Suprapubic skin (tissue), 4 donors: Measurements from ENCODE around the gene AMMECR1L. TPM values are rescaled to one million over a fixed set of nuclear protein-coding genes. Genes with fewer than 3 reads are reported as not detected.
"Not testable (repeated sequence)": the region's sequence is repeated elsewhere in the genome, so short reads cannot be mapped to it uniquely, and the experiment has no call there.

Experiments used
- DNase-seq, 2 donors: peaks; one replicate each; pipeline ENCODE4 v3.0.0-alpha.2; 2019; ENCODE audit warnings: low spot score in 2 of 2
- H3K27ac ChIP-seq: fragments of 200-600 bp; sonication (generic); one replicate; pipeline ENCODE4 v1.5.1; 2019
- H3K27me3 ChIP-seq: fragments of 200-600 bp; sonication (generic); one replicate; pipeline ENCODE4 v1.5.1; 2019
- H3K36me3 ChIP-seq: fragments of 200-600 bp; sonication (generic); one replicate; pipeline ENCODE4 v1.5.1; 2019
- H3K4me1 ChIP-seq: fragments of 200-600 bp; sonication (generic); one replicate; pipeline ENCODE4 v1.5.1; 2019
- H3K4me3 ChIP-seq: fragments of 200-600 bp; sonication (generic); one replicate; pipeline ENCODE4 v1.5.1; 2019; ENCODE audit warnings: mild to moderate bottlenecking
- H3K9me3 ChIP-seq: fragments of 200-600 bp; sonication (generic); one replicate; pipeline ENCODE4 v1.5.1; 2019
- EP300 ChIP-seq: sonication (generic); formaldehyde crosslinking; IDR thresholded peaks from one replicate; pipeline ENCODE4 v1.6.1; 2017; ENCODE audit warnings: antibody characterized with exemption
- POLR2A ChIP-seq, 2 donors: fragments of 450-650 bp; IDR thresholded peaks; one replicate each; pipeline ENCODE4 v1.6.1; 2017; ENCODE audit warnings: antibody characterized with exemption in 2 of 2, mild to moderate bottlenecking in 2 of 2, moderate library complexity in 2 of 2
- POLR2AphosphoS5 ChIP-seq, 3 donors: sonication (generic); formaldehyde crosslinking; IDR thresholded peaks; one replicate each; pipeline ENCODE4 v1.6.1; 2017; ENCODE audit warnings: antibody characterized with exemption in 3 of 3
- WGBS: methylation state at CpG from one replicate; pipeline ENCODE4 v1.1.5; 2018; 5-methylcytosine and 5-hydroxymethylcytosine counted together
- total RNA-seq, 4 donors: library from RNA; depleted of rRNA; stranded (reverse); fragments of >200 nt; gene quantifications; one replicate each; pipeline ENCODE4 v1.1.0, GENCODE V29; 2016
- TF ChIP-seq, protein P1 (sequence below), 2 donors: fragments of 200-600 bp in 1 of 2; fragments of 450-650 bp in 1 of 2; sonication (generic) in 1 of 2; IDR thresholded peaks; one replicate each; pipeline ENCODE4 v1.5.1; 2016 to 2019; ENCODE audit warnings: antibody characterized with exemption in 2 of 2, mild to moderate bottlenecking in 1 of 2, moderate library complexity in 1 of 2

Gene AMMECR1L
- total RNA-seq, 4 donors from 2014 or later = 13.9 to 18.9 (median 16.1) TPM

DNA sequence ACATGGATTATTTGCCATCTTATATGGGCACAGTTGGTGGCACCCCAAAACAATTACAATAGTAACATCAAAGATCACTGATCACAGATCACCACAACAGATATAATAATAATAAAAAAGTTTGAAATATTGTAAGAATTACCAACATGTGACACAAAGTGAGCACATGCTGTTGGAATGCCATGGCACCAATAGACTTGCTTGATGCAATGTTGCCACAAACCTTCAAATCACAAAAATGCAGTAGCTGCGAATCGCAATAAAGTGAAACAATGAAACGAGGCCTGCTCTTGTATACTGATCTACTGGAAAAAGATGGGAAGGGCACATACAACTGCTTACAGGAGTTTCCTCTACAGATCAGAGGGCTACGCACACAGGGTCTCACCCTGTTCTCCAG is 32.2 kb upstream of the AMMECR1L start:
- Histone ChIP-seq H3K4me3 (no peak overlapping the region), H3K27me3 (no peaks in the 10 kb centered on the region), H3K27ac (no peak overlapping the region), H3K9me3 (no peaks in the 10 kb centered on the region), H3K4me1 (no peaks in the 10 kb centered on the region), H3K36me3 (no peaks in the 10 kb centered on the region)
- WGBS = 88% methylated on average over 4 of the region's 4 CpGs
- no peak for DNase-seq
- no peak for TF ChIP-seq POLR2AphosphoS5 (IDR thresholded peaks at IDR 0.05)
- TF ChIP-seq EP300 = no peak
- TF ChIP-seq, protein P1, sequence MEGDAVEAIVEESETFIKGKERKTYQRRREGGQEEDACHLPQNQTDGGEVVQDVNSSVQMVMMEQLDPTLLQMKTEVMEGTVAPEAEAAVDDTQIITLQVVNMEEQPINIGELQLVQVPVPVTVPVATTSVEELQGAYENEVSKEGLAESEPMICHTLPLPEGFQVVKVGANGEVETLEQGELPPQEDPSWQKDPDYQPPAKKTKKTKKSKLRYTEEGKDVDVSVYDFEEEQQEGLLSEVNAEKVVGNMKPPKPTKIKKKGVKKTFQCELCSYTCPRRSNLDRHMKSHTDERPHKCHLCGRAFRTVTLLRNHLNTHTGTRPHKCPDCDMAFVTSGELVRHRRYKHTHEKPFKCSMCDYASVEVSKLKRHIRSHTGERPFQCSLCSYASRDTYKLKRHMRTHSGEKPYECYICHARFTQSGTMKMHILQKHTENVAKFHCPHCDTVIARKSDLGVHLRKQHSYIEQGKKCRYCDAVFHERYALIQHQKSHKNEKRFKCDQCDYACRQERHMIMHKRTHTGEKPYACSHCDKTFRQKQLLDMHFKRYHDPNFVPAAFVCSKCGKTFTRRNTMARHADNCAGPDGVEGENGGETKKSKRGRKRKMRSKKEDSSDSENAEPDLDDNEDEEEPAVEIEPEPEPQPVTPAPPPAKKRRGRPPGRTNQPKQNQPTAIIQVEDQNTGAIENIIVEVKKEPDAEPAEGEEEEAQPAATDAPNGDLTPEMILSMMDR (IDR thresholded peaks at IDR 0.05) = no peak
- TF ChIP-seq POLR2A (IDR thresholded peaks at IDR 0.05) = no peak

DNA sequence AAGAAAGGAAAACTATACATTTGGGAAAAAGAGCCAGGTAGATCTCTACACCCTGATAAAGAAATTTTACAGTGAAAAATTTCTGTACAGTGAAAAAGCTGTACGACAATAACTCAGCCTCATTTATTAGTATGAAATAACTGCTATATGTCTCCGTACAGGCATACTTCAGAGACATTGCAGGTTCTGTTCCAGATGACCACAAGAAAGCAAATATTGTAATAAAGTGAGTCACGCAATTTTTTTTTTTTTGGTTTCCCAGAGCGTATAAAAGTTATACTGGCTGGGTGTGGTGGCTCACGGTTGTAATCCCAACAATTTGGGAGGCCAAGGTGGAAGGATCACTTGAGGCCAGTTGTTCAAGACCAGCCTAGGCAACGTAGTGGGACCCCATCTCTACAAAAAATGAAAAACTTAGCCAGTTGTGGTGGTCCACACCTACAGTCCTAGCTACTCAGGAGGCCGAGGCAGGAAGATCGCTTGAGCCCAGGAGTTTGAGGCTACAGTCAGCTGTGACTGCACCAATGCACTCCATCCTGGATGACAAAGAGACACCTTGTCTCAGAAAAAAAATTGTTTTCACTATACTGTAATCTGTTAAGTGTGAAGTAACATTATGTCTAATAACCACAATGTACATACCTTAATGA is 28.2 kb upstream of the AMMECR1L start:
- DNase-seq = no peak
- Histone ChIP-seq H3K9me3 (no peaks in the 10 kb centered on the region), H3K27ac (no peak overlapping the region), H3K27me3 (no peaks in the 10 kb centered on the region), H3K4me1 (no peaks in the 10 kb centered on the region), H3K36me3 (no peaks in the 10 kb centered on the region), H3K4me3 (no peak overlapping the region)
- WGBS = 83% methylated on average over 8 of the region's 8 CpGs
- TF ChIP-seq POLR2AphosphoS5 (IDR thresholded peaks at IDR 0.05) = no peak
- TF ChIP-seq EP300 = no peak
- TF ChIP-seq, protein P1 (IDR thresholded peaks at IDR 0.05) = no peak
- TF ChIP-seq POLR2A (IDR thresholded peaks at IDR 0.05) = no peak

DNA sequence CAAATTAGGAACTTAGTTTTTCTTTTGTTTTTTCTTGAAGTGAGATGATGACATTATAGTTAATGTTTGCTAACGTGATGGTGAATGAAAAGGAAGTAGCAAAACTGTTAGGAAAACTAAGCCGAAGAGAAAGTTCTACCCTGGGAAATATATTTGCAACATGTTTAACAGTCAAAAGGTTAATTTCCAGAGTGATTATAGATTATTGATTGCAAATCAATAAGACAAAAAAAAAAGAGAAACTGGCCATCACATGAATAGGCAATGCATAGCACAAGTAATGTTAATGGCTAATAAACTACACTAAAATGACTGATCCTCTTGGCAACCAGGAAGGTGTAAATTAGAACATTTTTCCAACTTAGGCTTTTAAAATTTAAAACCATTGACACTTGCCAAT is 26.0 kb upstream of the AMMECR1L start:
- H3K9me3 ChIP-seq = no peaks in the 10 kb centered on the region
- no peaks in the 10 kb centered on the region for H3K27me3 ChIP-seq
- DNase-seq = no peak
- WGBS = 59% methylated on average over 2 of the region's 2 CpGs
- H3K36me3 ChIP-seq = no peaks in the 10 kb centered on the region
- H3K27ac ChIP-seq = no peak overlapping the region
- H3K4me3 ChIP-seq = no peak overlapping the region
- H3K4me1 ChIP-seq = no peaks in the 10 kb centered on the region
- TF ChIP-seq POLR2AphosphoS5 (IDR thresholded peaks at IDR 0.05) = no peak
- no peak for TF ChIP-seq POLR2A (IDR thresholded peaks at IDR 0.05)
- TF ChIP-seq EP300 = no peak
- TF ChIP-seq, protein P1 (IDR thresholded peaks at IDR 0.05) = no peak

DNA sequence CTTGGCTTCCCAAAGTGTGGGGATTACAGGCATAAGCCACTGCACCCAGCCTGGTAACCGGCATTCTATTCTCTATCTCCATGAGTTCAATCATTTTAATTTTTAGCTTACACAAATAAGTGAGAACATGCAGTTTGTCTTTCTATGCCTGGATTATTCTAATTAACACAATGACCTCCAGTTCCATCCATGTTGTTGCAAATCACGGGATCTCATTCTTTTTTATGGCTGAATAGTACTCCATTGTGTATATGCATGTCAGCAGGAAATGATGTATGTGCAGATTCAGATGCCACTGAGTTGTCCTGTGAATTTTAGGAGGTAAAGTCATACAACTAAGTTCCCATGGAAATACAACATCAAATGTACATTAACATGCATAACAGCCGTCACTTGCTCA is 24.7 kb upstream of the AMMECR1L start:
- H3K27me3 ChIP-seq = no peaks in the 10 kb centered on the region
- DNase-seq = no peak
- H3K9me3 ChIP-seq = no peaks in the 10 kb centered on the region
- H3K4me3 ChIP-seq = no peak overlapping the region
- TF ChIP-seq POLR2AphosphoS5 (IDR thresholded peaks at IDR 0.05) = no peak
- TF ChIP-seq POLR2A (IDR thresholded peaks at IDR 0.05) = no peak
- no peak for TF ChIP-seq EP300
- TF ChIP-seq, protein P1 (IDR thresholded peaks at IDR 0.05) = no peak
- 88% methylated on average over 3 of the region's 3 CpGs for WGBS
- no peaks in the 10 kb centered on the region for H3K36me3 ChIP-seq
- H3K4me1 ChIP-seq = no peaks in the 10 kb centered on the region
- no peak overlapping the region for H3K27ac ChIP-seq

DNA sequence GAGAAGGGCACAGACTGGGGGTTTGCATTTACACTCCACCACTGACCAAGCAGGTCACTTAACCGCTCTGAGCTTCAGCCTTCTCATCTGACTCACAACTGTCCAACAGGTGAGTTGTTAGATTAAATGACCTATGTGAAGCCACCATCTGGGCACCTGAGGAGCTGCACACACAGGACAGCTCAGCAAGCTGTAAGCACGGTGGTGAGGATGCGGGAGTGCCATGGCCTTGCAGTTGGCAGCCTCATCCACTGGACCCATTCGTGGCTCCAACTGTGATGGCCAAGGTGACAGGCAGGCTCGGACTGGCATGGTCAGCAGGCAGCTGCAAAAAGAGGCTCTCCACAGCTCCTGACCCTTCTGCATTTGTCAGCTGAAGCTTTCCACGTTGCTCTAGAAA is 23.3 kb upstream of the AMMECR1L start:
- no peak overlapping the region for H3K27ac ChIP-seq
- DNase-seq = no peak
- TF ChIP-seq POLR2A (IDR thresholded peaks at IDR 0.05) (no peak), POLR2AphosphoS5 (IDR thresholded peaks at IDR 0.05) (no peak), EP300 (no peak)
- TF ChIP-seq, protein P1 (IDR thresholded peaks at IDR 0.05) = no peak
- no peaks in the 10 kb centered on the region for H3K4me1 ChIP-seq
- no peaks in the 10 kb centered on the region for H3K36me3 ChIP-seq
- no peaks in the 10 kb centered on the region for H3K27me3 ChIP-seq
- no peak overlapping the region for H3K4me3 ChIP-seq
- WGBS = 69% methylated on average over 6 of the region's 6 CpGs
- no peaks in the 10 kb centered on the region for H3K9me3 ChIP-seq

DNA sequence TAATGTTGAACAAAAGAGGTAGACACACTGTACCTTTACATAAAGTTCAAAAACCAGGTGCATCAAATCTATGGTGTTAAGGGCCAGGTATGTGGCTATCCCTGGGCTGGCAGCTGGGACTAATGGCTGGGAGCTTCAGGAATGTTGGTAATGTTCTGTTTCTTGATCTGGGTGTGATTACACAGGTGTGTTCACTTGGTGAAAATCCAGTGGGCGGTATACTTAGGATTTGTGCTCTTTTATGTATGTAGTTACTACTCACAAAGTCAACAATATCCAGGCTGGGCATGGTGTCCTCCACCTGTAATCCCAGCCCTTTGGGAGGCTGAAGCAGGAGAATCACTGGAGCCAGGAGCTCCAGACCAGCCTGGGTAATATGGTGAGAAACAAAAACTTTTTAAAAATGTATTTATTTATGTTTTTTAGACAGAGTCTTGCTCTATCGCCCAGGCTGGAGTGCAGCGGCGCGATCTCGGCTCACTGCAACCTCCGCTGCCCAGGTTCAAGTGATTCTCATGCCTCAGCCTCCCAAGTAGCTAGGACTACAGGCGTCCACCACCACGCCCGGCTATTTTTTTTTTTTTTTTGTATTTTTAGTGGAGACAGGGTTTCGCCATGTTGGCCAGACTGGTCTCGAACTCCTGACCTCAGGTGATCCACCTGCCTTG is 22.1 kb upstream of the AMMECR1L start:
- not testable (repeated sequence) for H3K9me3 ChIP-seq, H3K4me3 ChIP-seq, DNase-seq, H3K36me3 ChIP-seq, H3K27ac ChIP-seq, H3K27me3 ChIP-seq, H3K4me1 ChIP-seq
- 91% methylated on average over 12 of the region's 12 CpGs for WGBS
